Stimulated activated CD4-positive, alpha-beta T cell treated with anti-CD3 and anti-CD28 coated beads, TNF-alpha, amount 100 ng/mL, for 24 hours (primary cell): ENCODE data around the gene TBC1D2.

Source experiments
- DNase-seq, 3 experiments: peaks; one replicate each; pipeline ENCODE4 v3.0.0-alpha.2; 2020; ENCODE audit warnings: low read depth in 3 of 3

Gene TBC1D2

GRCh38 chr9:98240475-98240874, 15.0 kb downstream of the TBC1D2 start:
- DNase-seq: no peak

DNA sequence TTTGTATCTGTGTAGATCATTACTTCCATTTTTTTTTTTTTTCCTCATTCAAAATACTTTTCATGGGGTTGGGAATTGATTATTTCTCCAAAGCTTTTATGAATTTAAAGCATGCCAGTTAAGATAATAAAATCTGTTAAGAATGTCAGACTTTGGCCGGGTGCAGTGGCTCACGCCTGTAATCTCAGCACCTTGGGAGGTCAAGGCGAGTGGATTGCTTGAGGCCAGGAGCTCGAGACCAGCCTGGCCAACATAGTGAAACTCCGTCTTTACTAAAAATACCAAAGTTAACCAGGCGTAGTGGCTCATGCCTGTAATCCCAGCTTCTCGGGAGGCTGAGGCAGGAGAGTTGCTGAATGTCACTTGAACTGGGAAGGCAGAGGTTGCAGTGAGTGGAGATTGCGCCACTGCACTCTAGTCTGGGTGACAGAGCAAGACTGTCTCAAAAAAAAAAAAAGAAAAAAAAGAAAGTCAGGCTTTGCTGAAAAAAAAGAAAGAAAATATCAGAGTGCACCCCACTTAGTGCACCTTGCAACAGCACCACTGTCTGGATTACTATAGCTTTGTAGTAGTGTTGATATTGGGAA, 18.5 kb downstream of the TBC1D2 start:
- no peak for DNase-seq

DNA sequence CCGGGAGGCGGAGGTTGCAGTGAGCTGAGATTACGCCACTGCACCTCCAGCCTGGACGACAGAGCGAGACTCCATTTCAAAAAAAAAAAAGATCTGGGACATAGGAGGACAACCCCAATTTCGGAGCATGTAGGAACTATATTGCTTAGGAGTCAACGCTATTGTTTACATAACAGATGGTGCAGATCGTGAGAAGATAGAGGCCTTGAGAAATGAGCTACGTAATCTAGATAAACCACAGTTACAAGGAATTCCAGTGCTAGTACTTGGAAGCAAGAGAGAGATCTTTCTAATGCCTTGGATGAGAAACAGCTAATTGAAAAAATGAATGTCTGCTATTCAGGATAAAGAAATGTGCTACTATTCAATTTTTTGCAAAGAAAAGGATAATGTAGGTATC, 20.3 kb downstream of the TBC1D2 start:
- DNase-seq: no peak

DNA sequence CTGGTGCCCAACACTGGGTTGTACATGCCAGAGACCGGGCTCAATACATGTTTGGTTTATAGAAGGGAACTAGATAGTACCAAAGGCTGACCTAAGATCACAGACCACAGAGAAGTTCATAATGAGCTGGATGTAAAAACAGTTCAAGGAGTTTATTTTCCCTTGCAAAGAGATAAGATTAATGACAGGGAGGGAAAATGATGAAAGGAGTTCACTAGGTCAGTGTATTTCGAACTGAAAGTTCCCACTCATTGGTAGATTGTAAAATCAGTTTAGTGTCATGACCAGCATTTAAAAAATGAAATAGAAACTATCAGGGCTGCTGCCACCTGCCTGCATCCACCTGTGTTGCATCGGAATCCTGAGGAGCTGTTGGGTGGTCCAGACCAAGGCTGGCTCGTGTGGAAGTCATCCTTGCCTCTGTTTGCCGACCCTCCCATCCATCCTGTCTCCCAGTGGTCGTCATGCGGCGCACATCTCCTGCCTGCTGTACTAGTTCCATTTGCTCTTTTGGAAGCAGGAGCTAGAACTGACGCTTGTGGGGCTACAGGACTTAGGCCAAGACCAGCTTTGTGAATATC, 21.1 kb downstream of the TBC1D2 start:
- no peak for DNase-seq

GRCh38 chr9:98232926-98233325, 22.5 kb downstream of the TBC1D2 start:
- no peak for DNase-seq

DNA sequence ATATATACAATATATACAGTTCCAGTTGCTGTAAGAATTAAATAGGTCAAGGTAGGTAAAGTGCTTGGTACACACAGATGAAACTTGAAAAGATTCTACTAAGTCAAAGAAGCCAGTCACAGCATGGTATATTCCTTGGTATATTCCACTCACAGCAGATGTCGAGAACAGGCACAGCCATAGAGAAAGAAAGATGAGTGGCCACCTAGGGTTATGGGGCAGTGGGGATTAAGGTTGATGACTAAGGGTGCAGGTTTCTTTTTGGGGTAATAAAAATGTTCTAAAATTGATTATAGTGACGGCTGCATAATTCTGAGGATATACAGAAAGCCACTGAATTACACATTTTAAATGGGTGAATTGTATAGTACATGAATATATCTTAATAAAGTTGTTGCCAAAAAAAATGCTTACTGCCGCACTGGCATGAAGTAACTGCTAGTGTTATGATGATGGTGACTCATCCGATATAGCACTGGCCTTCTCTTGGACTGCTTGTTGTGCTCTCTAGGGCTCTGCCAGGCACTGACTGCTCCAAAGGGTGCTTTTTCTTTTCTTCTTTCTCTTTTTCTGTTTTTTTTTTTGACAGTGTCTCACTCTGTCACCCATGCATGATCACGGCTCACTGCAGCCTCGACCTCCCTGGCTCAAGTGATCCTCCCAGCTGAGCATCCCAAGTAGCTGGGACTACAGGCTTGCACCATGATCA, 23.5 kb downstream of the TBC1D2 start:
- no peak for DNase-seq

- no peak for DNase-seq
Measured at GRCh38 chr9:98230789-98231188, 24.7 kb downstream of the TBC1D2 start.

- no peak for DNase-seq
Measured at GRCh38 chr9:98230304-98230703, 25.1 kb downstream of the TBC1D2 start.

- no peak for DNase-seq
Measured at GRCh38 chr9:98229620-98230019, 25.8 kb downstream of the TBC1D2 start.

DNA sequence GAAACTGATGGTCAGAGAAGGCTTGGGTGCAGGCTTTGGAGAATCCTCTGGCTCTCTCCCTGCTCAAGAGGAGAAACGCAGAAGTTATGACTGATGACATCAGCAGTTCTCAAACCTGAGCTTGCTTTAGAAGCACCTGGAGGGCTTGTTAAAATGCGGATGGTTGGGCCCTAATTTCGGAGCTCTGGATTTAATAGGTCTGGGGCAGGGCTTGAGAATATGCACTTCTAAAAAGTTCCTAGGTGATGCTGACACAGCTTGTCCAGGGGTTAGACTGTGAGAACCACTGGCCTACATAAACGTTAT, 26.4 kb downstream of the TBC1D2 start:
- no peak for DNase-seq

- no peak for DNase-seq
Measured at GRCh38 chr9:98228392-98229089, 26.9 kb downstream of the TBC1D2 start.

DNA sequence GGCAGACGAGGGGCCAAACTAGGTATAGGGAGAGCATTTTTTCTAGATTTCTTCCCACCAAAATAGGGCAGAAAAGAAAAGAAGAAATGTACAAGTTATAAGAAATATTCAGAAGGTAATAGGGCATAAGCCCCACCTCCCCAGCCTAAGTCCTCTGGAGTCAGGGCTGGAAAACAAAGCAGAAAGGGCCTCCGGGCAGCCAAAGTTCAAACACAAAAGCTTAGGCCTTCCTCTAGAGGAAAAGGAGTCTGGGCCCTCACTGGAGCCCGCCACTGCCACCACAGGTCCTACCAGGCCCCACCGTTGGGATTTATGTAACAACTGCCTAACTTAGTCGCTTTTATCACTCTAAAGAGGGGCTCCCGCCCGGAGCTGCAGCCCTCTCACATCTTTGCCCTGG, 27.6 kb downstream of the TBC1D2 start:
- DNase-seq: no peak

GRCh38 chr9:98226957-98227356, 28.5 kb downstream of the TBC1D2 start:
- no peak for DNase-seq

DNA sequence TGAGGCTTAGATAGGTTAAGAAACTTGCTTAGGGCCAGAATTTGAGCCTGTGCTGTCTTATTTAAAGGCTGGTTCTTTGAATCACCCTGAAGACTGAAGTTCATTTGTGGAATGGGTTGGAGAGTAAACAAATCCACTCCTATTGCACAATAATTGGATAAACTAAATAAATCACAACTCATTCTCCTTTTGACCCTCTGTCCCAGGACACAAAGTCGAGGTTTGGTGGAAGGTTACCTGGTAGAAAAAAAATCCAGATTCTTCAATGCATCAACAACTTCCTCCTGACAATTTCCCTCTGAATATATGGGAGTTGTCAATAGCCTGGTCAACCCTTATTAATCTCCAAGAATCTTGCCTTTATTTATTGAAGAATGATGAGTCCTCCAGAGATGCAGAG, 28.9 kb downstream of the TBC1D2 start:
- DNase-seq: no peak

DNA sequence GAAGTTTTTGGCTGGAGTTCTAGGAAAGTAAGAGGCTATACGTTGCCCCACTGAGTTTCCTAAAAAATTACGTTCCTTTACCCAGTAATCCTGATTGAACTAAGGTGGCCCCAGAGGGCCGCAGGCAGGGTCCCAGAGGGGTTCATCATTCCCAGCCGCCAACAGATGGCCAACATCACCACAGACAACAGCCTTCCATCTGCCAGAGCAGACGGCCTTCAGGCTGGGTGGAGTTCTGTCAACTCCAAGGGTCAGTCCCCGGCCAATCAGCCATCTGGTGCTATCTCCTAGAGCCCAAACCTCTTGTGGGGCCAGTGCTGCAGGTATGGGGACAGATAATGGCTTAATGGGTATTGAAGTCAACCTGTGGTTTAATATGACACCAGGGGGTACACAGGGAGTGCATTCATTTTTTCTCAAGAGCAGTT, 30.4 kb downstream of the TBC1D2 start:
- no peak for DNase-seq

GRCh38 chr9:98222885-98223691, 32.4 kb downstream of the TBC1D2 start:
- no peak for DNase-seq

DNA sequence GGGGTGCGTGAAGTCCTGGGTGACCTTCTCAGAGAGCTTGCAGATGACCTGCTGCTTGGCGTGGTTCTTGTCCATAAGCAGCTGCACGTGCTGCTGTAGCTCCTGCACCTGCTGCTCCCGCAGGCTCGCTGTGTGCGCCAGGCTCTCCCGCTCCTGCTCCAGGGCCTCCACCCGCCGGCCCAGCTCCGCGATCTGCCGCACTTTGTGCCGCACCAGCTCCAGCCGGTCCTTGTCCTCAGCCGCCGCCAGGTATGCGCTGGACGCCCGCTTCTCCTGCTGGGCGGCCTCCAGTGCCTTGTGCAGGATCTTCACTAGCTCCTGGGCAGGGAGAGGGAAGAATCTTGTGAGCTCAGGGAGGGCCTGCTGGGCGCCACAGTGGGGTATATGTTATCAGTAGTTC, 34.5 kb downstream of the TBC1D2 start:
- DNase-seq: no peak

DNA sequence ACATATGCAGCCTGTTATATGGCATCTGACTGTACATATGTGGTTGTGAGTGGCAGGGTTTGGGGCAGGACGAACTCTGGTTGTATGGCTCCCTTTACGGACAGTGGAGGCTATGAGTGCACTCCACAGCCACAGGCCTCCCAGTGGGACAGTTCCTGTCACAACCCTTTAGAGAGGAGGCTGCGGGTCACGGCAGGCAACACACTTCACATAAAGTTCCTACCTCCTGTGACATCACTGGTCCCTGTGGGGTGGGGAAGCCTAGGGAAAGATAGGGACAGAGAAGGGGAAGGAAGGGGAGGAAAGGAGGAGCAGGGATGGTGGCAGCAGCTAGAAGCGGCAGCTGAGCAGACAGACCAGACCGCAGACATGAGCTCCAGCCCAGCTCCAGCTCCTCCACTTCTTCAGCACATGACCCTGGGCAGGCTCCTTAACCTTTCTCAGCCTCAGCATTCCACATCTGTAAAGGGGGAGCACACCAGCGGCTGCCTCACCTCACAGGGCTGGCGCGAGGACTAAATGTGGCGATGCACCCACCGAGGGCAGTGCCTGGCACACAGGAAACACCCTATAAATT, 35.6 kb downstream of the TBC1D2 start:
- DNase-seq: no peak

DNA sequence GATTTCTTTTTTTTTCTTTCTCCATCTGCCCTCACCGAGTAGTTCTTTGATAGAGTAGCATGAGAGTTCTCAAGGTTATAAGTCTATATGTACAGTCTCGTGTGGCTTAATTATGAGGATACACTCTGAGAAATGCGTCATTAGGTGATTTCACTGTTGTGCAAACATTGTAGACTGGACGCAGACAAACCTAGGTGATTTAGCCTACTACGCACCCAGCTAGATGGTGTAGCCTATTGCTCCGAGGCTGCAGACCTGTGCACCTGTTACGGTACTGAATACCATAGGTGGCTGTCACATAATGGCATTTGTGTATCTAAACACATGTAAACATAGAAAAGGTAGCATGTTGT, 36.1 kb downstream of the TBC1D2 start:
- DNase-seq: no peak

DNA sequence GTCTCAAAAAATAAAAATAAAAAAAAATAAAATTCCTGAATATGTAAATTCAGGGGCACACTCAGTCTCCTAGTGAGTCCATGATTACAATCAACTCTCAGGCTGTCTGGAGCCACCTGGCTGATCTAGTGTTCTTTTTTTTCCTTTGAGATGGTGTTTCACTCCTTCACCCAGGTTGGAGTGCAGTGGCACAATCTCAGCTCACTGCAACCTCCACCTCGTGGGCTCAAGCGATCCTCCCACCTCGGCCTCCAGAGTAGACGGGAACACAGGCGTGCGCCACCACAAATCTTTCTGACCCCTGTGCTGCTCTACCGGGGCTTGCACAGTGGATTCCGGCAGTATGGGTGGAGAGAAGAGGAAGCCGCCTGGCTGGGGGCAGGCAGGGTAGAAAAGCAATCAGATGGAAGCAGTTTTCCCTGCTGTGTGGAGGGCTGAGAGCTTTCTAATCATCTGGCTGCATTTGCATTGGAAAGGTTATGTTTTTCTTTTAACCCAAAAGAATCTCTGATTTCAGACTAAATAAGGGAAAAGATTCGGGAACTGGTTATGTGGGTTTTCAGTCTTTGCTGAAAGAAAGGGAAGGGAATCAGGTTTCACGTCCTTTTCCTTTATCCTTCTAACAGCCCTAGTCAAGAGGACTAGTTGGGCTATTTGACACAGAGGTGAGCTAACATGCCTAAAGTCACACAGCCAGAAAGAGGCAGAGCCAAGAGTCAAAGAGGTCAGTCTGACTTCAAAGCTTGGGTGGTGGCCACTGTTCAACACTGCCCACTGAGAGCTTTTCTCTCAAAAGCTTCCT, 36.7 kb downstream of the TBC1D2 start:
- DNase-seq: no peak

GRCh38 chr9:98217255-98217654, 38.2 kb downstream of the TBC1D2 start:
- DNase-seq: no peak
